ENCODE data around the gene MAP1A.
A peak's percentile ranks its signal among the peaks of the same experiment; 100 is the strongest.

Gene MAP1A

GRCh38 chr15:43508991-43509659 lies 8.3 kb upstream of the MAP1A start:
- H3K4me1 ChIP-seq (ENCODE audit: low read depth, poor library complexity, severe bottlenecking), result peaks cover 20% of the 10 kb centered on the region
- H3K4me2 ChIP-seq, result peak overlapping the region; percentile 77; the same call in 1 of the 2 replicates
- no peaks in the 10 kb centered on the region for H3K36me3 ChIP-seq (ENCODE audit: insufficient read depth)
- no peak overlapping the region for H3K9ac ChIP-seq
- no peak overlapping the region for H3K4me3 ChIP-seq (IDR thresholded peaks at IDR 0.05; ENCODE audit: insufficient read depth, low read depth, low read length)
- TF ChIP-seq CTCF (conservative IDR thresholded peaks at IDR 0.05; ENCODE audit: low read depth, low read length), result no peak
- 0 out of 2 replicates have a peak, but pooled peaks cover 3% of the 10 kb centered on the region for H3K27me3 ChIP-seq (ENCODE audit: insufficient read depth, low read depth)
- peak overlapping the region; percentile 84 for H3K27ac ChIP-seq
- H4K20me1 ChIP-seq (ENCODE audit: insufficient read depth), result no peaks in the 10 kb centered on the region
- H2AFZ ChIP-seq (ENCODE audit: low read depth), result peak overlapping the region; percentile 68; the same call in 1 of the 2 replicates
- no peaks in the 10 kb centered on the region for H3K79me2 ChIP-seq (ENCODE audit: insufficient read depth, low read depth)

GRCh38 chr15:43509660-43510199 lies 7.7 kb upstream of the MAP1A start:
- Histone ChIP-seq H4K20me1 (ENCODE audit: insufficient read depth) (no peaks in the 10 kb centered on the region), H3K9ac (peak overlapping the region; percentile 72; the same call in 1 of the 2 replicates), H2AFZ (ENCODE audit: low read depth) (peak overlapping the region; percentile 87; the same call in 1 of the 2 replicates), H3K27me3 (ENCODE audit: insufficient read depth, low read depth) (0 out of 2 replicates have a peak, but pooled peaks cover 3% of the 10 kb centered on the region), H3K4me2 (peak overlapping the region; percentile 85), H3K4me3 (IDR thresholded peaks at IDR 0.05; ENCODE audit: insufficient read depth, low read depth, low read length) (peak overlapping the region; percentile 8), H3K27ac (peak overlapping the region; percentile 84), H3K36me3 (ENCODE audit: insufficient read depth) (no peaks in the 10 kb centered on the region), H3K79me2 (ENCODE audit: insufficient read depth, low read depth) (no peaks in the 10 kb centered on the region), H3K4me1 (ENCODE audit: low read depth, poor library complexity, severe bottlenecking) (peaks cover 26% of the 10 kb centered on the region)
- TF ChIP-seq CTCF (conservative IDR thresholded peaks at IDR 0.05; ENCODE audit: low read depth, low read length), result no peak

GRCh38 chr15:43510200-43511011 lies 7.0 kb upstream of the MAP1A start:
- H3K4me3 ChIP-seq (IDR thresholded peaks at IDR 0.05; ENCODE audit: insufficient read depth, low read depth, low read length), result peak overlapping the region; percentile 8
- H3K4me2 ChIP-seq, result peak overlapping the region; percentile 85
- H3K9ac ChIP-seq, result peak overlapping the region; percentile 72
- H3K4me1 ChIP-seq (ENCODE audit: low read depth, poor library complexity, severe bottlenecking), result peaks cover 26% of the 10 kb centered on the region
- H3K36me3 ChIP-seq (ENCODE audit: insufficient read depth), result no peaks in the 10 kb centered on the region
- 0 out of 2 replicates have a peak, but pooled peaks cover 3% of the 10 kb centered on the region for H3K27me3 ChIP-seq (ENCODE audit: insufficient read depth, low read depth)
- H3K27ac ChIP-seq, result peak overlapping the region; percentile 84
- H3K79me2 ChIP-seq (ENCODE audit: insufficient read depth, low read depth), result no peaks in the 10 kb centered on the region
- no peak for TF ChIP-seq CTCF (conservative IDR thresholded peaks at IDR 0.05; ENCODE audit: low read depth, low read length)
- peak overlapping the region; percentile 87 for H2AFZ ChIP-seq (ENCODE audit: low read depth)
- H4K20me1 ChIP-seq (ENCODE audit: insufficient read depth), result no peaks in the 10 kb centered on the region

- Histone ChIP-seq H3K9ac (no peak overlapping the region), H3K27me3 (ENCODE audit: insufficient read depth, low read depth) (0 out of 2 replicates have a peak, but pooled peaks cover 3% of the 10 kb centered on the region), H4K20me1 (ENCODE audit: insufficient read depth) (no peaks in the 10 kb centered on the region), H2AFZ (ENCODE audit: low read depth) (peak overlapping the region; percentile 77), H3K36me3 (ENCODE audit: insufficient read depth) (no peaks in the 10 kb centered on the region), H3K27ac (no peak overlapping the region), H3K4me3 (IDR thresholded peaks at IDR 0.05; ENCODE audit: insufficient read depth, low read depth, low read length) (peak overlapping the region; percentile 8), H3K4me1 (ENCODE audit: low read depth, poor library complexity, severe bottlenecking) (peaks cover 26% of the 10 kb centered on the region), H3K4me2 (peak overlapping the region; percentile 68), H3K79me2 (ENCODE audit: insufficient read depth, low read depth) (no peaks in the 10 kb centered on the region)
- TF ChIP-seq CTCF (conservative IDR thresholded peaks at IDR 0.05; ENCODE audit: low read depth, low read length), result 0 out of 2 replicates have a peak, but pooled peaks have one; percentile 30
Measured at GRCh38 chr15:43511012-43511885, 6.2 kb upstream of the MAP1A start.

Measured in KMS-11 (cell line).